H1 (cell line): ENCODE data around the gene TRIM14. TPM values are rescaled to one million over a fixed set of nuclear protein-coding genes. Genes with fewer than 3 reads are reported as not detected.

Source experiments
- CHD1 ChIP-seq: IDR thresholded peaks from 2 replicates; pipeline ENCODE4 v1.6.1; 2012; ENCODE audit warnings: low read depth, low read length, improper control_type of control experiment
- polyA plus RNA-seq, 7 experiments: library from polyadenylated mRNA; depleted of rRNA in 3 of 7; stranded (reverse) in 5 of 7; unstranded in 2 of 7; fragments of >200 nt in 5 of 7; fragments of 200-250 nt in 2 of 7; gene quantifications; 1 replicate in 5 of 7; 2 replicates in 1 of 7; 4 replicates in 1 of 7; pipeline versions ENCODE4 v1.2.1 to v1.2.3, GENCODE V29; 2011 to 2013; ENCODE audit warnings: missing spikeins in 2 of 7, mixed read lengths in 2 of 7
- total RNA-seq: library from RNA; stranded (reverse); fragmentation: NEBNext Ultra II Directional; extraction: Animal tissue kit (Norgen Biotek cat#: 25700); gene quantifications from 2 replicates; pipeline ENCODE4 v1.2.1, GENCODE V29; 2021

The TRIM14 gene
- total and polyA plus RNA-seq, 2 of the 8 experiments (the other 6 are each of a cell fraction or from before 2014, with no cell fraction given) = 9.2 to 19.4 TPM

GRCh38 chr9:98132158-98132557, 13.1 kb upstream of the TRIM14 start (continued):
- TF ChIP-seq CHD1 = no peak
